AG10803 (cell line): ENCODE data around the gene RAB11FIP3.
"Not testable (repeated sequence)": the region's sequence is repeated elsewhere in the genome, so short reads cannot be mapped to it uniquely, and the experiment has no call there.

Source experiments
- DNase-seq: peaks from one replicate; pipeline ENCODE4 v3.0.0; 2010; ENCODE audit warnings: low read depth
- H3K4me3 ChIP-seq: 2 replicates; pipeline ENCODE4 v1.5.1; 2011; ENCODE audit warnings: mild to moderate bottlenecking, low read length, control low read depth
- CTCF ChIP-seq: conservative IDR thresholded peaks from 2 replicates; pipeline ENCODE4 v1.5.1; 2011; ENCODE audit warnings: mild to moderate bottlenecking, low read length, control low read depth, inconsistent platforms

RAB11FIP3 gene

GRCh38 chr16:503150-504071, 78.0 kb downstream of the RAB11FIP3 start:
- no peak for TF ChIP-seq CTCF
- DNase-seq: no peak
- no peak overlapping the region for H3K4me3 ChIP-seq

GRCh38 chr16:505479-506245, 80.2 kb downstream of the RAB11FIP3 start:
- H3K4me3 ChIP-seq: no peak overlapping the region
- no peak for TF ChIP-seq CTCF
- DNase-seq: no peak

DNA sequence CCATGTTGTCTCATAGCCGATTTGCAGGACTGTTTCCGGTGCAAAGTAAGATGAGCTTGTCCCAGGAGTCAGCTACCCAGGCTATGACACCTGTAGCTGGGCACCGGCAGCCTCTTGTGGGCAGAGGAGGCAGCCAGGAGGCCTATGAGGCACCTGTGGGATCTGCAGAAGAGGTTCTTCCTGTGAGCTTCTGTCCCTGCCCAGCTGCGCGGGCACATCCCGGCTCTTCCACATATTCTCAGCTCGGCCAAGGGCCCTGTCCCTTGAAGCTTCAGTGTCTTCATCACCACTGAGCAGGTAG, 80.7 kb downstream of the RAB11FIP3 start:
- DNase-seq: no peak
- no peak overlapping the region for H3K4me3 ChIP-seq
- TF ChIP-seq CTCF: no peak

GRCh38 chr16:507527-507926, 82.1 kb downstream of the RAB11FIP3 start:
- not testable (repeated sequence) for H3K4me3 ChIP-seq, DNase-seq

DNA sequence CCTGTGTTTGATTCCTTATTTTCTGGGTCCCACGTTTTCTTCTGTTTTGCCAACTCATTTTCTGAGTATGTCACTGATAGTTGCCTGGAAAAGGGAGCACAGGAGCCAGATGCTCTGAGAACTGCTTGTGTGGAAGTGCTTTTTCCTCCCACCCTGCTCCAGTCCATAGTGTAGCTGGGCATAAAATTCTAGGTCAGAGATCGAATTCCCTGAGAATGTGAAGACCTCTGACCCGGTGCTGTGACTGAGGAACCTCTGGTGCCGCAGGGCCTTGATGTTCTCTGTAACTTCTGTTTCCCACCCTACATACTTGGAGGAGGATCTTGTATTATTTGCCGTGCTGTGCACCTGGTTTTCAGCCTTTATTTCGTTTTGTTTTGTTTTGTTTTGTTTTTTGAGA, 82.5 kb downstream of the RAB11FIP3 start:
- no peak for DNase-seq
- no peak overlapping the region for H3K4me3 ChIP-seq
- TF ChIP-seq CTCF: no peak

GRCh38 chr16:508884-509736, 83.7 kb downstream of the RAB11FIP3 start:
- DNase-seq: no peak
- no peak for TF ChIP-seq CTCF
- no peak overlapping the region for H3K4me3 ChIP-seq
